Endodermal cell (in vitro differentiated cells): ENCODE data around the gene PUS3. TPM values are rescaled to one million over a fixed set of nuclear protein-coding genes. Genes with fewer than 3 reads are reported as not detected.

Experiments
- DNase-seq: peaks from one replicate; pipeline ENCODE4 v3.0.0-alpha.2; 2017
- H3K27ac ChIP-seq: 2 replicates; pipeline ENCODE4 v1.5.1; 2013; ENCODE audit warnings: mild to moderate bottlenecking, low read depth, low read length, moderate library complexity
- H3K27me3 ChIP-seq: 2 replicates; pipeline ENCODE4 v1.6.1; 2013; ENCODE audit warnings: mild to moderate bottlenecking, low read length, moderate library complexity; ENCODE audit not compliant: insufficient read depth, control insufficient read depth, poor library complexity, severe bottlenecking
- H3K36me3 ChIP-seq: 2 replicates; pipeline ENCODE4 v1.7.0; 2013; ENCODE audit warnings: mild to moderate bottlenecking, low read length, moderate library complexity; ENCODE audit not compliant: control insufficient read depth, insufficient read depth
- H3K4me1 ChIP-seq: one replicate; pipeline ENCODE4 v1.7.0; 2013; ENCODE audit warnings: low read length; ENCODE audit not compliant: control insufficient read depth, insufficient read depth
- H3K4me3 ChIP-seq: 2 replicates; pipeline ENCODE4 v1.5.1; 2013; ENCODE audit warnings: mild to moderate bottlenecking, low read length, moderate library complexity
- H3K9ac ChIP-seq: 2 replicates; pipeline ENCODE4 v1.6.1; 2013; ENCODE audit warnings: mild to moderate bottlenecking, low read length, moderate library complexity; ENCODE audit not compliant: poor library complexity, severe bottlenecking; ENCODE audit errors: extremely low read depth
- H3K9me3 ChIP-seq: 2 replicates; pipeline ENCODE4 v1.6.1; 2013; ENCODE audit warnings: mild to moderate bottlenecking, low read length, moderate library complexity; ENCODE audit not compliant: control insufficient read depth
- H3K27ac Mint-ChIP-seq: 2 replicates; pipeline ENCODE4 v1.8.0; 2020; ENCODE audit warnings: mixed read lengths
- H3K27me3 Mint-ChIP-seq: 2 replicates; pipeline ENCODE4 v1.8.0; 2021; ENCODE audit warnings: mild to moderate bottlenecking, mixed read lengths; ENCODE audit not compliant: insufficient read depth
- H3K36me3 Mint-ChIP-seq: 2 replicates; pipeline ENCODE4 v1.8.0; 2020; ENCODE audit warnings: low read depth, mixed read lengths
- H3K4me1 Mint-ChIP-seq: 2 replicates; pipeline ENCODE4 v1.8.0; 2020; ENCODE audit warnings: mixed read lengths
- H3K4me3 Mint-ChIP-seq: 2 replicates; pipeline ENCODE4 v1.8.0; 2020; ENCODE audit warnings: mild to moderate bottlenecking, moderate library complexity, mixed read lengths
- H3K9me3 Mint-ChIP-seq: 2 replicates; pipeline ENCODE4 v1.8.0; 2020; ENCODE audit warnings: mild to moderate bottlenecking, mixed read lengths
- CTCF ChIP-seq: fragments of 200-600 bp; sonication (generic); conservative IDR thresholded peaks from 2 replicates; pipeline ENCODE4 v1.5.0; 2021; ENCODE audit warnings: antibody characterized with exemption, mild to moderate bottlenecking
- WGBS, 2 experiments: methylation state at CpG; one replicate each; pipeline versions ENCODE4 v1.1.5 to v1.1.7; 2013; ENCODE audit warnings: missing lambda C conversion rate in 2 of 2, mixed read lengths in 1 of 2; ENCODE audit not compliant: insufficient coverage in 1 of 2, insufficient read length in 1 of 2; 5-methylcytosine and 5-hydroxymethylcytosine counted together
- total RNA-seq, 2 donors: library from RNA; stranded (reverse); fragmentation: NEBNext Ultra II Directional in 1 of 2; extraction: Animal tissue kit (Norgen Biotek cat#: 25700) in 1 of 2; gene quantifications; 2 replicates in 1 of 2; 3 replicates in 1 of 2; pipeline ENCODE4 v1.2.1, GENCODE V29; 2021

PUS3 gene
- total RNA-seq, 2 donors from 2014 or later, result 12.6 to 13.7 TPM

- Histone ChIP-seq H3K9ac (no peak overlapping the region), H3K27ac (no peak overlapping the region), H3K4me1 (no peaks in the 10 kb centered on the region), H3K4me3 (no peak overlapping the region), H3K9me3 (peaks cover 10% of the 10 kb centered on the region), H3K36me3 (no peaks in the 10 kb centered on the region), H3K27me3 (peaks cover 7% of the 10 kb centered on the region)
- TF ChIP-seq CTCF, result no peak
- Mint-ChIP-seq H3K27ac (peak overlapping the region; percentile 48), H3K4me3 (peak overlapping the region; percentile 50), H3K4me1 (peaks cover 2% of the 10 kb centered on the region), H3K36me3 (no peaks in the 10 kb centered on the region), H3K9me3 (peaks cover 14% of the 10 kb centered on the region), H3K27me3 (peaks cover 7% of the 10 kb centered on the region)
- WGBS, 2 experiments, result 91 to 94% methylated on average over 6 to 17 of the region's 20 CpGs
- DNase-seq, result no peak
These were observed 29.0 kb downstream of the PUS3 start for GRCh38 chr11:125873881-125874555.

- Histone ChIP-seq H3K36me3 (no peaks in the 10 kb centered on the region), H3K27ac (no peak overlapping the region), H3K4me3 (no peak overlapping the region), H3K27me3 (no peaks in the 10 kb centered on the region), H3K9me3 (peaks cover 10% of the 10 kb centered on the region), H3K9ac (no peak overlapping the region), H3K4me1 (no peaks in the 10 kb centered on the region)
- peaks cover 2% of the 10 kb centered on the region for H3K4me1 Mint-ChIP-seq
- peaks cover 5% of the 10 kb centered on the region for H3K27me3 Mint-ChIP-seq
- H3K9me3 Mint-ChIP-seq, result peaks cover 14% of the 10 kb centered on the region
- TF ChIP-seq CTCF, result no peak
- no peak overlapping the region for H3K27ac Mint-ChIP-seq
- H3K4me3 Mint-ChIP-seq, result no peak overlapping the region
- H3K36me3 Mint-ChIP-seq, result no peaks in the 10 kb centered on the region
- no peak for DNase-seq
These were observed 30.9 kb downstream of the PUS3 start for GRCh38 chr11:125872138-125872491.

- Histone ChIP-seq H3K27ac (no peak overlapping the region), H3K4me1 (no peaks in the 10 kb centered on the region), H3K9ac (no peak overlapping the region), H3K4me3 (no peak overlapping the region), H3K36me3 (no peaks in the 10 kb centered on the region), H3K9me3 (peaks cover 10% of the 10 kb centered on the region), H3K27me3 (no peaks in the 10 kb centered on the region)
- peaks cover 2% of the 10 kb centered on the region for H3K4me1 Mint-ChIP-seq
- H3K36me3 Mint-ChIP-seq, result no peaks in the 10 kb centered on the region
- no peak overlapping the region for H3K27ac Mint-ChIP-seq
- peak; percentile 88 for DNase-seq
- WGBS, 2 experiments, result 77 to 78% methylated on average over 9 to 10 of the region's 10 CpGs
- H3K27me3 Mint-ChIP-seq, result peaks cover 5% of the 10 kb centered on the region
- no peak overlapping the region for H3K4me3 Mint-ChIP-seq
- H3K9me3 Mint-ChIP-seq, result peaks cover 14% of the 10 kb centered on the region
- peak; percentile 81 for TF ChIP-seq CTCF
These were observed 31.4 kb downstream of the PUS3 start for GRCh38 chr11:125871391-125872137.
